Measurements from ENCODE around the gene DEDD2.
A peak's percentile ranks its signal among the peaks of the same experiment; 100 is the strongest.

The DEDD2 gene

GRCh38 chr19:42226886-42227285, 9.4 kb upstream of the DEDD2 start:
- DNase-seq: no peak

DNA sequence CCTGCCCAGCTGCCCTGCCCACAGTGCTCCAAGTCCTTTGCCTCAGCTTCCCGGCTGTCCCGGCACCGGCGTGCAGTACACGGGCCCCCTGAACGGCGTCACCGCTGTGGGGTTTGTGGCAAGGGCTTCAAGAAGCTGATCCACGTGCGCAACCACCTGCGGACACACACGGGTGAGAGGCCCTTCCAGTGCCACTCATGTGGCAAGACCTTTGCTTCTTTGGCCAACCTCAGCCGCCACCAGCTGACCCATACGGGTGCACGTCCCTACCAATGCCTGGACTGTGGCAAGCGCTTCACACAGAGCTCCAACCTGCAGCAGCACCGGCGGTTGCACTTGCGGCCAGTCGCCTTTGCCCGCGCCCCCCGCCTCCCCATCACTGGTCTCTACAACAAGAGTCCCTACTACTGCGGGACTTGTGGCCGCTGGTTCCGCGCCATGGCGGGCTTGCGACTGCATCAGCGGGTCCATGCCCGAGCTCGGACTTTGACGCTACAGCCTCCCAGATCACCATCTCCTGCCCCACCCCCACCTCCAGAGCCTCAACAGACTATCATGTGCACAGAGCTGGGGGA, 8.3 kb upstream of the DEDD2 start:
- DNase-seq: no peak

GRCh38 chr19:42224940-42225717, 7.7 kb upstream of the DEDD2 start:
- DNase-seq: no peak

- DNase-seq: no peak
Measured at GRCh38 chr19:42220751-42221097, 3.2 kb upstream of the DEDD2 start.

- DNase-seq: peak; percentile 91
Measured at GRCh38 chr19:42219812-42220750, 2.6 kb upstream of the DEDD2 start, which contains the start of gene ZNF526. ZNF526 (plus strand) TSS chr19:42220312; CDS start chr19:42224404, 4,092 bp downstream.

DNA sequence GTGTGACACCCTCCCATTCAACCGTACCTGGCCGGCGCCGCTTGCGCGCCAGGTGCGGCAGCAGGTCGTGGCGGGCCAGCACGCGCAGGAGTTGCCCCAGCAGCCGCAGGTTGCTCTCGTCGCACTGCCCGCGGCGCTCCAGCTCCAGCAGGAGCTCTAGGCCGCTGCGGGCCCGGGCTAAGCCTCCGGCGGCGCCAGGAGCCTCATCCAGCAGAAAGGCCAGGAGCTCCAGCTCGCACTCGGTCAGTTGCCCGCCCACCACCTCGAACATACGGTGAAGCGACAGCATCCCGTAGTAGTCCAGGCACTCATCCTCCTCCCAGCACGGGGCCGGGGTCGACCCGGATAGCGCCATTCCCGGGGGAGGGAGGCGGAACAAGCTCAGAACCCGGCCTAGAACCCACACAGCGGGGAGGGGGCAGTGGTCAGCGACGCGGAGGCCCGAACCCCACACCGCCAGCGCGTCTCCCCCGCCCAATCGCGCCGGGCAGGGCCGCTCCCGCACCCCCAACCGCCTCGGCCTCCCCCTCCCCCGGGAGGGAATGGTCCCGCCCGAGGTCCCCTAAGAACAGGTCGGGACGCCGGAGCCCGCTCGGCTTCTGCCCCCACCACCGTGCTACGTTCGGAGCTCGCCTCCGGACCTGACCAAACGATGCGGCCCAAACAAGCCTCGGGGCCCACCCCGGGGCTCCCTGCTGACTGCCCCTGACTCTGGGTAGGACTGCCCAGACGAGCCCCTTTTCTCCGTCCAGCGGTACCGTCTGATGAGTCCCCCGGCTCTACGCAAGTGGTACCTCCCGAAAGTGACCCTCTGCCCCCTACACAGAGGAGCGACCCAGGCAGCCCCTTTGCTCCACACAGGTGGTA, 591 bp downstream of the DEDD2 start:
- peak; percentile 13 for DNase-seq

- DNase-seq: no peak
Measured at GRCh38 chr19:42214810-42215485, 2.5 kb downstream of the DEDD2 start.

- DNase-seq: no peak
Measured at GRCh38 chr19:42212886-42213285, 4.6 kb downstream of the DEDD2 start.

GRCh38 chr19:42208612-42209011, 8.9 kb downstream of the DEDD2 start:
- DNase-seq: no peak

DNA sequence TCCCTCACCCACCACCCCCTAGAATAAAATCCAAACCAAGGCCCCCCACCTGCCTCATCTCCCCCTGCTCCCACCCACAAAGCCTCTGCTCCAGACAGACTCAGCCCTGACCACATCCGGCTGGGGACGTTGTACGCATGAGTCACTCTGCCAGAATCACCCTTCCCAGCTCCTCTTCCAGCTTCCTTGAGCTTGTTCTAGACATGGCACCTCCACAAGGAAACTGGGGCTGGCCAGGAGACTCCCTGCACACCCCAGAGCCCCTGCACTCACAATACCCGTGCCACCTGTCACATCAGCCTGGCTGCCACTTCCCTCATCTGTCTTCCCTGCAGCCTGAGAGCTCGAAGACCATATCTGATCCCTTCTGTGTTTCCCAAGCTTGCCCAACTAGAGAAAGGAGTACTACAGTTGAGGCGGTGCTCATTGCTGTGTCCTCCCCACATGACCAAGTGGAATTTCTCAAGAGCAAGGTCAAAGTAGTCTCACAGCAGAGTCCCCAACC, 9.7 kb downstream of the DEDD2 start:
- no peak for DNase-seq

DNA sequence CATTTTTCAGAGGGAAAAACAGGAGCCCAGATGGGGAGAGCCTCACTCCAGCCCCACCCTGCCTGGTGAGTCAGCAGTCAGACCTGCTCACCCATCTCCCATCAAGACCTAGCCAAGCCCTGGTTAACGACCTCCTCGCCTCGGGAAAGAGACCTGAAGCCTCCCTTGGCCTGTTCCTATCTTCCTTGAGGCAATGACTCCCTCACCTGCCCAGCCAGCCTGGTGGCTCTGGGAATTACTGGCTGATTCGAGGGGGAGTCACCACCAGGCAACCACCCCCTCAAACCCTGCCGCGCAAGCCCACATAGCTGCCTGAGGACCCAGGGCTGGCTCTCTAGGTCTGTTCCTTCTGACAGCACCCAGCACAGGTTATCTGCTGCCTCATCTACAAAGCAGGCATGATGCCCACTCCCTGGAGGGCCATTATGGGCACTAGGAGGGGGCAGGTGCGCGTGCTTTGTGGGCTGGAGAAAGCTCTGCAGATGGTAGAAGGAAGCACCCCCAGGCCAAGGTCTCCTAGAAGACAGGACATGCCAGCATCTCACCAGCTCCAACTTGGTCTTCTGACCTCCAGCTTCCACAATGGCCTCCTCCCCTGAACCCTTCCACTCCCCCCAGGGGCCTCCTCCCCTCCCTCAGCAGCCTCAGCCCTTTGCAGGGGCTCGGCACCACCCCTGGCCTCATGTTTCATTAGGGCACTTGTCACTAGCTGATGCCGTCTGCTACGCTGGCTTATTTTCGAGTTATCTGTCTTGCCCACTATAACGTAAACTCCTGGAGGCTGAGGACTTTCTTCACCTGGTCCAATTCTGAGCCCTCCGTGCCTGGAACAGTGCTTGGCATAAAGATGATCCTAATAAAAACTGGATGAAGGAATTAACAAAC, 10.4 kb downstream of the DEDD2 start:
- no peak for DNase-seq

GRCh38 chr19:42204664-42205063, 12.8 kb downstream of the DEDD2 start:
- no peak for DNase-seq

GRCh38 chr19:42203700-42204099, 13.8 kb downstream of the DEDD2 start:
- DNase-seq: no peak

DNA sequence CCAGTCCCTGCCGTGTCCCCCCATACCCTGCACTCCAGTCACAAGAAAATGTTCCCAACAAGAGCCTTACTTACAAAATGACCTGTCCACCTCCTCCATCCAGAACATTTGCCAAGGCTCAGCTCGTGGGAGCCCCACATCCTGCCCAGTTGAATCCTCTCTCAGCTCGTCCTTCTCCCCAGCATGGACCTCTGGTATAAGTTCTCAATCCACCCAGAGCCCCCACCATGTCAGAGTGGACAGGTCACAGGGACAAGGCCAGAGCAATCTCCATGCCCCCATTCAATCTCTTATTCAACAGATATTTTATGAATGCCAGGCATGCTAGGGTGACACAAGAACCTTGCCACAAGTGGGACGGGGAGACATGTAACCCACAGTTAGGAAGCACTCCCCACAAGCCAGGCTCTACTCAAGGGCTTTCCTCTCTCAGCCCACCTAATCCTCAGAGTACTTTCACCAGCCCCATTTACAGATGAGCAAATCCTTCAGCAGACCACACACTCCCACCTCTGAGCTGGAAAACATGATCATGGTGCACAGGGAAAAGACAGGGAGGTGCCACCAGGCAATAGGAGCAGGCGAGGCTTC, 15.1 kb downstream of the DEDD2 start:
- DNase-seq: no peak

- no peak for DNase-seq
Measured at GRCh38 chr19:42201489-42202289, 15.8 kb downstream of the DEDD2 start.

GRCh38 chr19:42200116-42200715, 17.3 kb downstream of the DEDD2 start:
- DNase-seq: no peak

DNA sequence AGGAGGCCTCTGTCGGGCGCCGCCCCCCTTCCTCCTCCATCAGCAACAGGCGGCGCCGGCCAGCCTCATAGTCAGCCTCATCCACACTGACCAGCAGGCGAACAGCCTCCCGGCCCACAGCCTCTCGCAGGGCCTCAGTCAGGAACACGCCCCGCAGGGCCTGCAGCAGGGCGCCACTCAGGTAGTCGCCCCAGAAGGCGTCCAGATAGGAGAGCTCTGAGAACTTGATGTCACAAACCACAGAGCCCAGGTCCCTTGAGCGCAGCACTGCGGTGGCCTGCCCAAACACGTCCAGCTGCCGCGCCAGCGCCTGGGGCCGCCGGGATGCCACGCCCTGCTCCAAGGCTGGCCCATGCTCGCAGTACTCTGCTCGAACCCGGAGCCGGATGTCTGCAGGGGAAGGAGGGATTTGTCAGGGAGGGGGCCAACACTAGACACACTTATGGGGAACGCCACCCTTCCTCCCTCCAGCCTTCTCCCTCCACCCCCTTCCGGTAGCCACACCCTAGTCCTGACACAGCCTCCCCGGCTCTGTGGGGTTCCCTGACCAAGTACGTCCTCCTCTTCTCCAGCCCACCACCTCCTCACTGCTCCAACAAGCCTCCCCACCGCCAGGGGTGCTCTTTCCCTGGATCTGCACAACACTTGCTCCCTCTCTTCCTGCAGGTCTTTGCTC, 17.9 kb downstream of the DEDD2 start:
- DNase-seq: no peak

DNA sequence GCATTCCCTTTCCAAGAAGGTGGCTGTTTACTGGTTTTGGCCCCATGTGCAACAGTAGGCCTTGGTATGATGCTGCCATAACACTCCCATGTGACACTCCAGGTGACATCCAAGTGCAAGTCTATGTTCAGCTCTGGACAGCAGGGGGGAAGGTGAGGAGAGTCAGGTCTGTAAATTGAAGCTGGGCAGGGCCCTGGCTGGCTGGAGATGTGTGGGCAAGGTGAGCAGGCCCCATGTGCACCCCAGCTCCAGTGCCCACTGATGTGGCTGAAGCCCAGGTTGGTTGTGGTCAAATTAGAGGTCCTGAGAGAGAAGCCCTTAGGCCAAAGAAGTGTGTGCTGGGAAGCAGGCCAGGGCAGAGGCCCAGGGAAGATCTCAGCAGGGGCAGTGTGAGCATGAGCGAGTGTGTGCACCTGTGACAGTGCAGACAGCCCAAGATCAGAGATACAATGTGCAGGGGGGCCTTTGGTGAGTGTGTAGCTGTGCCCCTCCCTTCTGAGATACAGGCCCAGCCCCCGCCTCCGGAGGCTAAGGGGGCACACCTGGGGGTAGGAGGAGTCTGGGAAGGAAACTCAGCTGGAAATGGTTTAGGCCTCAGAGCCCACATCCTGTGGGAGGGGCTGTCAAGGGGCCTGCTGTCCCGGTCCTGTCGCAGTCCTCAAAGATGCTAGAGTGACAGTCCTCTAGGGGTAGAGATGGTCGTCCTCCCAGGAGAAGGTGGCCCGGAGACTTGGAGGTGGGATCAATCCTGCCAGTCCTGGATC, 18.6 kb downstream of the DEDD2 start:
- no peak for DNase-seq

Data from NCI-H510A (cell line).